GM23248 (cell line): ENCODE measurements around the gene CABP4.

ENCODE experiments used
- EZH2 ChIP-seq: fragments of 200-600 bp; sonication (generic); IDR thresholded peaks from 2 replicates; pipeline ENCODE4 v1.6.1; 2018; ENCODE audit warnings: antibody characterized with exemption, mild to moderate bottlenecking; ENCODE audit not compliant: insufficient read depth, poor library complexity, severe bottlenecking
- EZH2phosphoT487 ChIP-seq: fragments of 200-600 bp; sonication (generic); IDR thresholded peaks from 2 replicates; pipeline ENCODE4 v1.6.1; 2018; ENCODE audit warnings: antibody characterized with exemption, moderate library complexity, mild to moderate bottlenecking, low read depth; ENCODE audit not compliant: insufficient read depth

DNA sequence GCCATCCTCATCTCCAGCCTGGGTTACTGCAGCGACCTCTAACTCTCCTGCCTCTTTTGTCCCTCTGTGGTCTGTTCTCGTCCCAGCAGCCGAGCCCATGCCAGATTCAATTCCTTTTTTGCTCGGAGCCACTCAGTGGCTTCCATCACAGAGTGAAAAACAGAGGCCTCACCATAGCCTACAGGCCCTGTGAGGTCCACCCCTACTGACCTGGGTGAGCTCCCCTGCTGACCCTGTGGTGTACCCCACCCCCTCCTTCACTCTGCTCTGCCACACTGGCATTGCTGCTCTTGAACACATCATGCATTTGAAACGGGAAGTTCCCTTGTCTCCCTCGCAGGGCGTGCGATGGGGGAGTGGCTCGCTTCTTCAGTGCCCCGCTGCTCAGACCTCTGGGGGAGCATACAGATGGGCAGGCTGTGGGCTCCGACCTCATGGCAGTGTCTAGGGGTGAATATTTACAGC lies 29.7 kb downstream of the CABP4 start:
- TF ChIP-seq EZH2 (no peak), EZH2phosphoT487 (no peak)
